ENCODE results near the gene HSPA12A. TPM values are rescaled to one million over a fixed set of nuclear protein-coding genes. Genes with fewer than 3 reads are reported as not detected.

Gene HSPA12A
- total and polyA plus RNA-seq, 9 of the 15 experiments (the other 6 are each of a cell fraction or from before 2014, with no cell fraction given), result 0.01 to 0.18 (median 0.04) TPM; not detected in 4

GRCh38 chr10:116669832-116670644 lies 72.3 kb downstream of the HSPA12A start:
- Histone ChIP-seq H3K27ac (ENCODE audit: extremely low read depth, low read depth, low read length) (no peak overlapping the region), H3K9me1 (ENCODE audit: control insufficient read depth, insufficient read depth, low read length) (no peaks in the 10 kb centered on the region), H3K9ac (ENCODE audit: insufficient read depth in 1 of 2, low read depth in 2 of 2, low read length in 2 of 2) (no peak overlapping the region), H3K4me3 (no peak overlapping the region), H3K9me3 (replicated peaks; ENCODE audit: control insufficient read depth, insufficient read depth, low read depth, low read length) (no peaks in the 10 kb centered on the region), H3K79me2 (ENCODE audit: control insufficient read depth, insufficient read depth, low read length) (no peaks in the 10 kb centered on the region), H3K36me3 (ENCODE audit: control insufficient read depth, insufficient read depth, low read length) (no peaks in the 10 kb centered on the region), H3K4me2 (ENCODE audit: insufficient read depth, low read length) (no peak overlapping the region), H4K20me1 (replicated peaks; ENCODE audit: control insufficient read depth, insufficient read depth, low read length) (no peaks in the 10 kb centered on the region), H2AFZ (ENCODE audit: low read depth, low read length) (no peak overlapping the region), H3K4me1 (replicated peaks in 1 of 2; ENCODE audit: control insufficient read depth in 2 of 2, insufficient read depth in 2 of 2, low read length in 2 of 2) (peaks cover 0 to 6% of the 10 kb centered on the region in 2 experiments; a peak in 2 of 5 replicates), H3K27me3 (ENCODE audit: control insufficient read depth in 2 of 2, insufficient read depth in 2 of 2, low read length in 2 of 2) (peaks cover 0 to 24% of the 10 kb centered on the region in 2 experiments; a peak in 3 of 5 replicates)
- in situ Hi-C loops (cut with MboI) (no loop called here), intact Hi-C loops (cut with micrococcal nuclease) (no loop called here)
- BruUV-seq (replicated peaks), result no TSS peak
- CTCF ChIA-PET (ENCODE audit: low intra/inter-chr PET ratio), result no interaction called here
- FAIRE-seq (no peak), ATAC-seq (peak; percentile 84), DNase-seq (ENCODE audit: extremely low read depth in 1 of 4, low spot score in 3 of 4) (peak; percentile 9 to 62 (median 52))
- POLR2A ChIA-PET, result no interaction called here
- 5% methylated on average over 11 of the region's 41 CpGs for WGBS (ENCODE audit: insufficient coverage, low coverage, missing lambda C conversion rate)
- TF ChIP-seq ZNF444 (CRISPR knock-in tag; IDR thresholded peaks at IDR 0.05), result no peak
- no peak for TF ChIP-seq RBM22 (IDR thresholded peaks at IDR 0.05; ENCODE audit: low read depth, low read length, poor library complexity, severe bottlenecking)
- no peak for TF ChIP-seq ARID2 (IDR thresholded peaks at IDR 0.05)
- TF ChIP-seq STAT5B (CRISPR knock-in tag; IDR thresholded peaks at IDR 0.05), result no peak
- no peak for TF ChIP-seq TBL1XR1 (IDR thresholded peaks at IDR 0.05; ENCODE audit: low read length in 2 of 2)
- no peak for TF ChIP-seq BACH1 (tag; IDR thresholded peaks at IDR 0.05)
- TF ChIP-seq JUND (IDR thresholded peaks at IDR 0.05; ENCODE audit: borderline replicate concordance, low read depth, low read length), result no peak
- TF ChIP-seq JUND (tag; IDR thresholded peaks at IDR 0.05; ENCODE audit: borderline replicate concordance, low read depth, low read length), result no peak
- no peak for TF ChIP-seq BRD9 (IDR thresholded peaks at IDR 0.05; ENCODE audit: low read depth, partially characterized antibody)
- TF ChIP-seq, protein P1, sequence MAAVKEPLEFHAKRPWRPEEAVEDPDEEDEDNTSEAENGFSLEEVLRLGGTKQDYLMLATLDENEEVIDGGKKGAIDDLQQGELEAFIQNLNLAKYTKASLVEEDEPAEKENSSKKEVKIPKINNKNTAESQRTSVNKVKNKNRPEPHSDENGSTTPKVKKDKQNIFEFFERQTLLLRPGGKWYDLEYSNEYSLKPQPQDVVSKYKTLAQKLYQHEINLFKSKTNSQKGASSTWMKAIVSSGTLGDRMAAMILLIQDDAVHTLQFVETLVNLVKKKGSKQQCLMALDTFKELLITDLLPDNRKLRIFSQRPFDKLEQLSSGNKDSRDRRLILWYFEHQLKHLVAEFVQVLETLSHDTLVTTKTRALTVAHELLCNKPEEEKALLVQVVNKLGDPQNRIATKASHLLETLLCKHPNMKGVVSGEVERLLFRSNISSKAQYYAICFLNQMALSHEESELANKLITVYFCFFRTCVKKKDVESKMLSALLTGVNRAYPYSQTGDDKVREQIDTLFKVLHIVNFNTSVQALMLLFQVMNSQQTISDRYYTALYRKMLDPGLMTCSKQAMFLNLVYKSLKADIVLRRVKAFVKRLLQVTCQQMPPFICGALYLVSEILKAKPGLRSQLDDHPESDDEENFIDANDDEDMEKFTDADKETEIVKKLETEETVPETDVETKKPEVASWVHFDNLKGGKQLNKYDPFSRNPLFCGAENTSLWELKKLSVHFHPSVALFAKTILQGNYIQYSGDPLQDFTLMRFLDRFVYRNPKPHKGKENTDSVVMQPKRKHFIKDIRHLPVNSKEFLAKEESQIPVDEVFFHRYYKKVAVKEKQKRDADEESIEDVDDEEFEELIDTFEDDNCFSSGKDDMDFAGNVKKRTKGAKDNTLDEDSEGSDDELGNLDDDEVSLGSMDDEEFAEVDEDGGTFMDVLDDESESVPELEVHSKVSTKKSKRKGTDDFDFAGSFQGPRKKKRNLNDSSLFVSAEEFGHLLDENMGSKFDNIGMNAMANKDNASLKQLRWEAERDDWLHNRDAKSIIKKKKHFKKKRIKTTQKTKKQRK (IDR thresholded peaks at IDR 0.05; ENCODE audit: borderline replicate concordance, low read depth, low read length), result no peak
- no peak for TF ChIP-seq FOXO4 (CRISPR knock-in tag; IDR thresholded peaks at IDR 0.05)
- TF ChIP-seq ZNF764 (CRISPR knock-in tag; IDR thresholded peaks at IDR 0.05; ENCODE audit: low read depth), result no peak
- no peak for TF ChIP-seq PHB2 (IDR thresholded peaks at IDR 0.05; ENCODE audit: low read depth)
- no peak for TF ChIP-seq TRIM25 (IDR thresholded peaks at IDR 0.05; ENCODE audit: borderline replicate concordance)
- no peak for TF ChIP-seq MYBL2 (IDR thresholded peaks at IDR 0.05; ENCODE audit: low read depth)
- no peak for TF ChIP-seq MYBL2 (CRISPR knock-in tag; IDR thresholded peaks at IDR 0.05; ENCODE audit: borderline replicate concordance)
- no peak for TF ChIP-seq TRIM28 (IDR thresholded peaks at IDR 0.05)

Measured in K562 (cell line).